Natural killer cell (primary cell): ENCODE measurements around the gene DHRS1. TPM values are rescaled to one million over a fixed set of nuclear protein-coding genes. Genes with fewer than 3 reads are reported as not detected.

Experiments
- ATAC-seq, 3 donors: fragments of 150-1000 bp in 2 of 3; fragments of 200-7000 bp in 1 of 3; cut with Tn5 transposase; 1 replicate in 1 of 3; 2 replicates in 2 of 3; pipeline ENCODE4 v1.10.0; 2021; ENCODE audit warnings: mild to moderate bottlenecking in 2 of 3, moderate library complexity in 2 of 3
- DNase-seq, 2 donors: peaks; one replicate each; pipeline versions ENCODE4 v3.0.0 to v3.0.0-alpha.2; 2013 to 2021; ENCODE audit warnings: mixed read lengths in 1 of 2
- H3K27ac ChIP-seq: one replicate; pipeline ENCODE4 v1.5.1; 2013; ENCODE audit warnings: mild to moderate bottlenecking, low read length
- H3K27me3 ChIP-seq: one replicate; pipeline ENCODE4 v1.6.1; 2013; ENCODE audit warnings: low read length; ENCODE audit not compliant: control insufficient read depth, insufficient read depth
- H3K36me3 ChIP-seq: one replicate; pipeline ENCODE4 v1.6.1; 2013; ENCODE audit warnings: low read length; ENCODE audit not compliant: control insufficient read depth, insufficient read depth
- H3K4me1 ChIP-seq: one replicate; pipeline ENCODE4 v1.6.1; 2013; ENCODE audit warnings: low read length; ENCODE audit not compliant: control insufficient read depth, insufficient read depth
- H3K4me3 ChIP-seq: one replicate; pipeline ENCODE4 v1.5.1; 2013; ENCODE audit warnings: low read length
- H3K9me3 ChIP-seq: one replicate; pipeline ENCODE4 v1.6.1; 2013; ENCODE audit warnings: low read length; ENCODE audit not compliant: control insufficient read depth, insufficient read depth
- H3K27ac Mint-ChIP-seq, 2 donors: one replicate each; pipeline ENCODE4 v1.8.0; 2022; ENCODE audit warnings: mild to moderate bottlenecking in 2 of 2, mixed read lengths in 2 of 2, moderate library complexity in 1 of 2
- H3K27me3 Mint-ChIP-seq, 2 donors: one replicate each; pipeline ENCODE4 v1.8.0; 2022; ENCODE audit warnings: low read depth in 2 of 2, mixed read lengths in 2 of 2
- H3K36me3 Mint-ChIP-seq: one replicate; pipeline ENCODE4 v1.8.0; 2022; ENCODE audit warnings: mixed read lengths
- H3K4me1 Mint-ChIP-seq, 2 donors: one replicate each; pipeline ENCODE4 v1.8.0; 2022; ENCODE audit warnings: mixed read lengths in 2 of 2
- H3K4me3 Mint-ChIP-seq: one replicate; pipeline ENCODE4 v1.8.0; 2022; ENCODE audit warnings: mild to moderate bottlenecking, moderate library complexity, mixed read lengths
- H3K9me3 Mint-ChIP-seq, 2 donors: one replicate each; pipeline ENCODE4 v1.8.0; 2022; ENCODE audit warnings: mixed read lengths in 2 of 2
- WGBS: methylation state at CpG from one replicate; pipeline ENCODE4 v1.1.7; 2013; ENCODE audit warnings: missing lambda C conversion rate; ENCODE audit not compliant: insufficient coverage; 5-methylcytosine and 5-hydroxymethylcytosine counted together
- intact Hi-C: fragments of 100-400 bp; cut with micrococcal nuclease; formaldehyde crosslinking; loops from one replicate; pipeline ENCODE4 v1.14.2; 2022
- total RNA-seq, 4 donors: library from RNA; stranded (reverse); fragments of 120-200 nt in 1 of 4; gene quantifications; one replicate each; pipeline versions ENCODE4 v1.2.3 to v1.2.4, GENCODE V29; 2013 to 2022
- TF ChIP-seq, protein P1 (sequence below): fragments of 200-600 bp; IDR thresholded peaks from one replicate; pipeline ENCODE4 v1.8.0; 2022; ENCODE audit warnings: antibody characterized with exemption

The DHRS1 gene
- total RNA-seq, 3 donors from 2014 or later (not counting 1 experiment from before 2014, with no cell fraction given): 39.8 to 59.0 (median 43.3) TPM

- intact Hi-C loops: no loop called here
- no peak for ATAC-seq
- Histone ChIP-seq H3K36me3 (peaks cover 3% of the 10 kb centered on the region), H3K27me3 (no peaks in the 10 kb centered on the region), H3K9me3 (no peaks in the 10 kb centered on the region), H3K27ac (no peak overlapping the region), H3K4me1 (peaks cover 13% of the 10 kb centered on the region), H3K4me3 (no peak overlapping the region)
- Mint-ChIP-seq H3K4me3 (no peak overlapping the region), H3K9me3 (no peaks in the 10 kb centered on the region), H3K27ac (peak overlapping the region; percentile 3 to 60), H3K4me1 (peaks cover 12 to 17% of the 10 kb centered on the region in 2 donors), H3K27me3 (no peaks in the 10 kb centered on the region), H3K36me3 (no peaks in the 10 kb centered on the region)
- no peak for DNase-seq
- WGBS: 74% methylated on average over 4 of the region's 4 CpGs
- TF ChIP-seq, protein P1, sequence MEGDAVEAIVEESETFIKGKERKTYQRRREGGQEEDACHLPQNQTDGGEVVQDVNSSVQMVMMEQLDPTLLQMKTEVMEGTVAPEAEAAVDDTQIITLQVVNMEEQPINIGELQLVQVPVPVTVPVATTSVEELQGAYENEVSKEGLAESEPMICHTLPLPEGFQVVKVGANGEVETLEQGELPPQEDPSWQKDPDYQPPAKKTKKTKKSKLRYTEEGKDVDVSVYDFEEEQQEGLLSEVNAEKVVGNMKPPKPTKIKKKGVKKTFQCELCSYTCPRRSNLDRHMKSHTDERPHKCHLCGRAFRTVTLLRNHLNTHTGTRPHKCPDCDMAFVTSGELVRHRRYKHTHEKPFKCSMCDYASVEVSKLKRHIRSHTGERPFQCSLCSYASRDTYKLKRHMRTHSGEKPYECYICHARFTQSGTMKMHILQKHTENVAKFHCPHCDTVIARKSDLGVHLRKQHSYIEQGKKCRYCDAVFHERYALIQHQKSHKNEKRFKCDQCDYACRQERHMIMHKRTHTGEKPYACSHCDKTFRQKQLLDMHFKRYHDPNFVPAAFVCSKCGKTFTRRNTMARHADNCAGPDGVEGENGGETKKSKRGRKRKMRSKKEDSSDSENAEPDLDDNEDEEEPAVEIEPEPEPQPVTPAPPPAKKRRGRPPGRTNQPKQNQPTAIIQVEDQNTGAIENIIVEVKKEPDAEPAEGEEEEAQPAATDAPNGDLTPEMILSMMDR: no peak
These were observed 49.2 kb downstream of the DHRS1 start for GRCh38 chr14:24250354-24250753.

GRCh38 chr14:24249230-24250021 lies 50.2 kb downstream of the DHRS1 start:
- Mint-ChIP-seq H3K36me3 (no peaks in the 10 kb centered on the region), H3K9me3 (no peaks in the 10 kb centered on the region), H3K4me1 (peaks cover 16 to 17% of the 10 kb centered on the region in 2 donors), H3K27me3 (no peaks in the 10 kb centered on the region), H3K27ac (peak overlapping the region; percentile 3 to 60), H3K4me3 (no peak overlapping the region)
- Histone ChIP-seq H3K27me3 (no peaks in the 10 kb centered on the region), H3K4me1 (peaks cover 13% of the 10 kb centered on the region), H3K4me3 (no peak overlapping the region), H3K9me3 (no peaks in the 10 kb centered on the region), H3K27ac (no peak overlapping the region), H3K36me3 (no peaks in the 10 kb centered on the region)
- DNase-seq: no peak
- 83% methylated on average over 11 of the region's 13 CpGs for WGBS
- ATAC-seq: no peak
- TF ChIP-seq, protein P1: no peak
- intact Hi-C loops: loop anchor here (10.0 kb wide), 1 partner anchor 185 kb away; no protein-coding TSS in a partner anchor

DNA sequence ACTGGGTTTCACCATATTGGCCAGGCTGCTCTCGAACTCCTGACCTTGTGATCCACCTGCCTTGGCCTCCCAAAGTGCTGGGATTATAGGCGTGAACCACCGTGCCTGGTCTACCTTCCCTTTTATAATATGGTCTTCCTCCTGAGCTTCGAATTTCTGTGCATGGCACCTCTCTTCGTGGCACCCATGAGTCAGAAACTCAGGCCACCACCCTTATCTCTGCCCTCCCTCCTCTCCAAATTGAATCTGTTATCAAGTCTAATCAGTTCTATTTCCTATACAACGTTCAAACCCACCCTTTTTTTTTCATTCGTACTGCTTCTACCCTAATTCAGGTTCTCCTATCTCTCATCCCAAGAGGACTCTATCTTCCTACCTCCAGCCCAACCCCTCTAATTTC lies 52.2 kb downstream of the DHRS1 start:
- H3K36me3 Mint-ChIP-seq: no peaks in the 10 kb centered on the region
- H3K9me3 Mint-ChIP-seq: no peaks in the 10 kb centered on the region
- peak overlapping the region; percentile 63 for H3K4me3 Mint-ChIP-seq
- Histone ChIP-seq H3K4me3 (no peak overlapping the region), H3K27ac (peak overlapping the region; percentile 86), H3K36me3 (no peaks in the 10 kb centered on the region), H3K27me3 (no peaks in the 10 kb centered on the region), H3K9me3 (no peaks in the 10 kb centered on the region), H3K4me1 (peaks cover 24% of the 10 kb centered on the region)
- peak overlapping the region; percentile 86 to 91 for H3K27ac Mint-ChIP-seq
- H3K4me1 Mint-ChIP-seq: peaks cover 31% of the 10 kb centered on the region in 2 donors
- H3K27me3 Mint-ChIP-seq: no peaks in the 10 kb centered on the region
- DNase-seq (no peak), ATAC-seq (no peak)
- TF ChIP-seq, protein P1: no peak
- WGBS: 71% methylated on average over 7 of the region's 7 CpGs
- intact Hi-C loops: loop anchor here (10.0 kb wide), 1 partner anchor 187 kb away; no protein-coding TSS in a partner anchor
